Nephron (organoid): Measurements from ENCODE around the gene FLOT1.
A peak's percentile ranks its signal among the peaks of the same experiment; 100 is the strongest.

ENCODE experiments used
- H3K27ac Mint-ChIP-seq, 3 experiments: 2 replicates each; pipeline ENCODE4 v1.8.0; 2020; ENCODE audit warnings: mixed read lengths in 3 of 3, mild to moderate bottlenecking in 2 of 3, moderate library complexity in 1 of 3
- H3K27me3 Mint-ChIP-seq: 2 replicates; pipeline ENCODE4 v1.8.0; 2021; ENCODE audit warnings: low read depth, mild to moderate bottlenecking, moderate library complexity, mixed read lengths
- H3K36me3 Mint-ChIP-seq: 2 replicates; pipeline ENCODE4 v1.8.0; 2020; ENCODE audit warnings: low read depth, mixed read lengths
- H3K4me1 Mint-ChIP-seq: 2 replicates; pipeline ENCODE4 v1.8.0; 2020; ENCODE audit warnings: mixed read lengths
- H3K4me3 Mint-ChIP-seq, 3 experiments: 2 replicates each; pipeline ENCODE4 v1.8.0; 2020; ENCODE audit warnings: mild to moderate bottlenecking in 3 of 3, mixed read lengths in 3 of 3, moderate library complexity in 2 of 3
- H3K9me3 Mint-ChIP-seq: 2 replicates; pipeline ENCODE4 v1.8.0; 2020; ENCODE audit warnings: mixed read lengths
- TF ChIP-seq, protein P1 (sequence below), 3 experiments: fragments of 200-600 bp; sonication (generic); IDR thresholded peaks; one replicate each; pipeline ENCODE4 v1.5.0; 2021; ENCODE audit warnings: antibody characterized with exemption in 3 of 3; ENCODE audit not compliant: unreplicated experiment in 3 of 3

Gene FLOT1

GRCh38 chr6:30712441-30712945, 30.0 kb downstream of the FLOT1 start:
- TF ChIP-seq, protein P1, sequence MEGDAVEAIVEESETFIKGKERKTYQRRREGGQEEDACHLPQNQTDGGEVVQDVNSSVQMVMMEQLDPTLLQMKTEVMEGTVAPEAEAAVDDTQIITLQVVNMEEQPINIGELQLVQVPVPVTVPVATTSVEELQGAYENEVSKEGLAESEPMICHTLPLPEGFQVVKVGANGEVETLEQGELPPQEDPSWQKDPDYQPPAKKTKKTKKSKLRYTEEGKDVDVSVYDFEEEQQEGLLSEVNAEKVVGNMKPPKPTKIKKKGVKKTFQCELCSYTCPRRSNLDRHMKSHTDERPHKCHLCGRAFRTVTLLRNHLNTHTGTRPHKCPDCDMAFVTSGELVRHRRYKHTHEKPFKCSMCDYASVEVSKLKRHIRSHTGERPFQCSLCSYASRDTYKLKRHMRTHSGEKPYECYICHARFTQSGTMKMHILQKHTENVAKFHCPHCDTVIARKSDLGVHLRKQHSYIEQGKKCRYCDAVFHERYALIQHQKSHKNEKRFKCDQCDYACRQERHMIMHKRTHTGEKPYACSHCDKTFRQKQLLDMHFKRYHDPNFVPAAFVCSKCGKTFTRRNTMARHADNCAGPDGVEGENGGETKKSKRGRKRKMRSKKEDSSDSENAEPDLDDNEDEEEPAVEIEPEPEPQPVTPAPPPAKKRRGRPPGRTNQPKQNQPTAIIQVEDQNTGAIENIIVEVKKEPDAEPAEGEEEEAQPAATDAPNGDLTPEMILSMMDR (IDR thresholded peaks at IDR 0.05; ENCODE audit: unreplicated experiment in 3 of 3), result no peak
- Mint-ChIP-seq H3K9me3 (no peaks in the 10 kb centered on the region), H3K4me3 (no peak overlapping the region), H3K27me3 (no peaks in the 10 kb centered on the region), H3K27ac (no peak overlapping the region), H3K4me1 (peaks cover 19% of the 10 kb centered on the region), H3K36me3 (peaks cover 61% of the 10 kb centered on the region)

GRCh38 chr6:30711758-30712380, 30.6 kb downstream of the FLOT1 start:
- Mint-ChIP-seq H3K27ac (no peak overlapping the region), H3K4me1 (peaks cover 13% of the 10 kb centered on the region), H3K4me3 (no peak overlapping the region)

DNA sequence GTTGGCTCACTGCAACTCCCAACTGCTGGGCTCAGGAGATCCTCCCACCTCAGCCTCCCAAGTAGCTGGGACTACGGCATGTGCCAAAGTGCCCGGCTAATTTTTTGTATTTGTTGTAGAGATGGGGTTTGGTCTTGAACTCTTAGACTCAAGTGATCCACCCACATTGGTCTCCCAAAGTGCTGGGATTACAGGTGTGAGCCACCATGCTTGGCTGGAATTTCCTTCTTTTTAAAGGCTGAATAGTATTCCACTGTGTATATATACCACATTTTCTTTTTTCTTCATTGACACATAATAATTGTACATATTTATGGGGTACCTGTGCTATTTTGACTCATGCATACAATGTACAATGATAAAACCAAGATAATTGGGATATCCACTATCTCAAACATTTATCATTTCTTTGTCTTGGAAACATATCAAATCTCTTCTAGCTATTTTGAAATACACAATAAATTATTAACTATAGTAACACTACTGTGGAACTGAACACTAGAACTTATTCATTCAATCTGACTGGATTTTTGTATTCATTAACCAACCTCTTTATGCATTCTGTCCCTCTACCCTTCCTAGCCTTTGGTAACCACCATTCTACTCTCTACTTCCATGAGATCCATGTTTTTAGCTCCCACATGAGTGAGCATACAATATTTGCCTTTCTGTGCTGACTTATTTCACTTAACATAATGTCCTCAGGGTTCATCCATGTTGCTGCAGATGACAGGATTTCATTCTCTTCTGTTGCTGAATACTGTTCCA, 33.2 kb downstream of the FLOT1 start:
- Mint-ChIP-seq H3K36me3 (peaks cover 72% of the 10 kb centered on the region), H3K4me1 (no peaks in the 10 kb centered on the region)

More at GRCh38 chr6:30711758-30712380, 30.6 kb downstream of the FLOT1 start:
- H3K27me3 Mint-ChIP-seq, result no peaks in the 10 kb centered on the region
- H3K9me3 Mint-ChIP-seq, result no peaks in the 10 kb centered on the region
- TF ChIP-seq, protein P1 (IDR thresholded peaks at IDR 0.05; ENCODE audit: unreplicated experiment in 3 of 3), result no peak
- H3K36me3 Mint-ChIP-seq, result peaks cover 64% of the 10 kb centered on the region

GRCh38 chr6:30707281-30707850, 35.1 kb downstream of the FLOT1 start:
- H3K4me3 Mint-ChIP-seq, result no peak overlapping the region
- H3K27ac Mint-ChIP-seq, result peak overlapping the region in 1 of 3 experiments; percentile 3
- TF ChIP-seq, protein P1 (IDR thresholded peaks at IDR 0.05; ENCODE audit: unreplicated experiment in 3 of 3), result no peak
- no peaks in the 10 kb centered on the region for H3K4me1 Mint-ChIP-seq
- no peaks in the 10 kb centered on the region for H3K9me3 Mint-ChIP-seq
- no peaks in the 10 kb centered on the region for H3K27me3 Mint-ChIP-seq
- peaks cover 75% of the 10 kb centered on the region for H3K36me3 Mint-ChIP-seq

More for the DNA sequence above, 33.2 kb downstream of the FLOT1 start:
- Mint-ChIP-seq H3K9me3 (no peaks in the 10 kb centered on the region), H3K4me3 (no peak overlapping the region), H3K27me3 (no peaks in the 10 kb centered on the region), H3K27ac (peak overlapping the region; percentile 4 to 88 (median 38))
- TF ChIP-seq, protein P1 (IDR thresholded peaks at IDR 0.05; ENCODE audit: unreplicated experiment in 3 of 3), result no peak

DNA sequence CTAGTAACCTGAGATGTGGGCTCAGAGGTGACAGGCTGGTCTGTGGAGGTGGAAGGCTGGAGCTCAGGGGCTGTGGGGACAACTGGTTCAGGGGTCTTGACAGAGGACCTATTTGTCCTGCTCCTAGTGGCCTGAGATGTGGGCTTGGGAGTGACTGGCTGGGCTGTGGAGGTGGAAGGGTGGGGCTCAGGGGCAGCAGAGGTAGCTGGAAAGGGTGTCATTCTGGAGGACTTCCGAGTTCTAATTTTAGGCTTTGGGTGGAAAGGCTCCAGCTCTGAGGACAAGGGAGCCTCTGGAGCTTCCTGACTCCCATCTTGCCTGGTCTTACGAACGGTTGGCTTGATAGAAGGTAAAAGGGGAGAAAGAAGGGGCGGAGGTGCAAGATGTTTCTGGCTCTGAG, 36.9 kb downstream of the FLOT1 start:
- peaks cover 65% of the 10 kb centered on the region for H3K36me3 Mint-ChIP-seq
- H3K4me3 Mint-ChIP-seq, result no peak overlapping the region
- TF ChIP-seq, protein P1 (IDR thresholded peaks at IDR 0.05; ENCODE audit: unreplicated experiment in 3 of 3), result no peak
- peak overlapping the region in 1 of 3 experiments; percentile 15 for H3K27ac Mint-ChIP-seq
- no peaks in the 10 kb centered on the region for H3K9me3 Mint-ChIP-seq
- H3K27me3 Mint-ChIP-seq, result no peaks in the 10 kb centered on the region
- H3K4me1 Mint-ChIP-seq, result no peaks in the 10 kb centered on the region
